Stimulated activated CD8-positive, alpha-beta memory T cell treated with anti-CD3 and anti-CD28 coated beads, Interleukin-4, amount 100 ng/mL, for 24 hours (primary cell): ENCODE data around the gene NOPCHAP1.

Source experiments
- DNase-seq: peaks from one replicate; pipeline ENCODE4 v3.0.0-alpha.2; 2020; ENCODE audit warnings: low read depth

Gene NOPCHAP1

DNA sequence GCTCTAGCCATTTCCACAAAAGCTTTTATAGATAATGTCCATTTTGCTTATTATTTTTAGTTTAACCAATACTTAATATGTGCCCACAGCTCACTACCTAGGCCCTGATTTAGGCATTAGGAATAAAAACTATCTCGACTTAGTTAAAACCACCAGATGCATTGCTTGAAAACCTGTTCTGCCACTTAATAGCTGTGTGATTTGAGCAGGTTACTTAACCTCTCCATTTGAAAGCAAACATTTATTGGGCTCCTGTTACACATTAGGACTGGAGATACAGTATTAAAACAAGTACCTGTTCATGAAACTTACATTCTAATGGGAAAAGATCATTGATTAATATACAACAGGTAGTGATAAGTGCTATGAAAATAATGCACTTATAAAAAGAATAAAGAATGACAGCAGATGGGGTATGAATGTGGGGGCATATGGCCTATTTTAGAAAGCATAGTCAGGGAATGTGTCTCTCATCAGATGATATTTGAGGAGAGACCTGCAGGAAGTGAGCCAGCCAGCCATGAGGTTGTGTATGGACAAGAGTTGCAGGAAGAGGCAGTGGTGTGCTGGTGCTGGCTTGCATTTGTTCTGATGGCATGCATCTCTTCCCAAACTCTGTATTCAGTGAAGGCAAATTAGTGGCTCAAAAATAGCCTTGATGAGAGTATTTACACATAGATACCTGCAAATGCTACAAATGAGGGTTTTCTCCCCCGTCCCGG lies 34.3 kb downstream of the NOPCHAP1 start:
- DNase-seq: no peak

DNA sequence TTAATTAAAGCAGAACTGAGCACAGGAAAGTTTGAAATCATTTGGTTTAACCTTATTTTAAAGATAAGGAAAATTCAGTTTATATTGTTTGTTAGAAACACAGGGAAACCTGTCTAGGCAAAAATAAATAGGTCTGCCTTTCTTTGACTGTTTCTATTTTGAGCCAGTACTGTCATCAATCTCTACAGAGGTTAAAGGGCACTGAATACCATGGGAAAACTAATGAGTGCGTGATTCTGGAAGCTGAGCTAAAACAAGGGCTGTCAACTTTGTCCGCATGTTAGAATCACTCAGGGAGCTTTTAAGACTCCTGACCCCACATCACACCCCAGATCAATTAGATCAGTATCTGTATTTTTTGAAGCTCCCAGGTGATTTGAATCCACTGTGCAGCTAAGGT lies 38.8 kb downstream of the NOPCHAP1 start:
- no peak for DNase-seq

DNA sequence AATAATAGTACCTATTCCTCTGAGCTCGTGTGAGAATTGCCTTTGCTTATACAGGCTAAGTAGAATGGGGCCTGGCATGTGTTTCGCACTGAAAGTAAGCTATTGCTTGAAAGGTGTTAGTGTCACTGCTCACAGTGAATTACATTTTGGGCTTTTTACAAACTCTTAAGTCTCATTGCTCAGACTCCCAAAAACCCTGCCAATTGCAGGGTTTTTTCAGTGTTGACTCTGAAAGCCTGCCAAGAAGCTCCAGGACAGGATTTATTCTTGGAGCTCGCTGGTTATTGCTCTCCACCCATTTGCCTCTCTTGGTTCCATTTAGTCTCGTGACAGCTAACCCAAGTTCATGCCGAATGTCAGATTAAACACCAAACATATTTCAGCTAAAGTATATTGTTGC lies 39.8 kb downstream of the NOPCHAP1 start:
- DNase-seq: no peak

DNA sequence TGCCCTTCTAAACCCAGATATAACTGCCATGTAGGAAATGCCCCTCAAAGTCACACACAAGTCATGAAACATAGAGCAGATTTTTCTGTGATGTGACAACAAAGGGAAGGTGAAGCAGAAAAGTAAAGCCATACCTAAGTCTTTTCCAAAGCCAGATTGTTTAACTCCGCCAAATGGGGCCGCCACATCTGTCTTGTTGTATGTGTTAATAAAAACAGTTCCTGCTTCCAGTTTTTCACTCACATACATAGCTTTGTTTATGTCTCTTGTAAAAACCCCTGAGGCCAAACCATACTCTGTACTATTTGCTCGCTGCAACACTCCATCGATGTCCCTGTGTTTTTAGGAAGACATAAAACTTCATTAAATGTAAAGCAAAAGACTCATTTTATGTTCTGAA lies 40.3 kb downstream of the NOPCHAP1 start:
- no peak for DNase-seq

- no peak for DNase-seq
Observed at GRCh38 chr12:105030820-105031807, 45.0 kb downstream of the NOPCHAP1 start.

DNA sequence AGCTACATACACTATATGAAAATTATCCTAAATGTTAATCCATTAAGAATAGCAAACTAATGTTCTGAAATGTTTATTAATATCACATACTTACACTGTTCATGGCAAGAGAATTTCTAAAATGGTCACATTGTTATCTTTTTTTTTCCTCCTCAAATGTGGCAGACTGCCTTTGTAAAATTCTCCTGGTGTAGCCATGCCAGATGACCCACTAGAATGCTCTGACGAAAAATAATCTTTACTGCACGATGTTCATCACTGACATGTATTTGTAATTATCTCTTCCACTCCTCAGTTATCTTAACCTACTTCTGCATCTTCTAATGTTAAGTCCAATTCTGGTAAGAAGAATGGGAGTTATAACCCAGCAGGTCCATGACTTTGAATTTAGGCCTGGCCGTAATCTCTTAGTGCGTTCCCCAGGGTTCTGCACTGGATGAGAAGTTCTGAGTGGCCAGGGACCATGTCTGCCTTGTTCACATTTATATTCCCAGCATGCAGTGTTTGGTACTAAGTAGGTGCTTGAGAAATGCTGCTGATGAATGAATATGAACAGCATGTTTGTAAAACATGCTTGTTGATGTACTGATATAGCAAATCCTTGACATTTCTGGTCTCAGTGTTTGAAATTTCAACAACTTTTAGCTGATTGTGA lies 46.7 kb downstream of the NOPCHAP1 start:
- no peak for DNase-seq

- DNase-seq: no peak
Observed at GRCh38 chr12:105033851-105034250, 47.7 kb downstream of the NOPCHAP1 start.
